ENCODE measurements around the gene MYO18A. TPM values are rescaled to one million over a fixed set of nuclear protein-coding genes. Genes with fewer than 3 reads are reported as not detected.
A peak's percentile ranks its signal among the peaks of the same experiment; 100 is the strongest.

Gene MYO18A
- total and polyA plus RNA-seq, 2 of the 4 experiments (the other 2 are of a cell fraction), result 22.4 to 39.1 TPM

- Histone ChIP-seq H2BK120ac (ENCODE audit: low read depth, low read length) (peak overlapping the region; percentile 92), H3K9me1 (ENCODE audit: insufficient read depth, low read length) (peaks cover 68% of the 10 kb centered on the region), H2AK9ac (replicated peaks; ENCODE audit: low read depth, low read length, poor library complexity) (peak overlapping the region; percentile 26), H3K23ac (ENCODE audit: low read depth, low read length) (peak overlapping the region; percentile 43; the same call in 1 of the 2 replicates), H2AK5ac (ENCODE audit: low read depth, low read length) (peak overlapping the region; percentile 87), H3K14ac (replicated peaks; ENCODE audit: low read depth, low read length) (peak overlapping the region; percentile 84), H4K5ac (ENCODE audit: low read depth, low read length) (peak overlapping the region; percentile 39; the same call in 1 of the 2 replicates), H4K91ac (ENCODE audit: insufficient read depth, low read depth, low read length) (peak overlapping the region; percentile 97), H4K8ac (ENCODE audit: low read depth in 2 of 2, low read length in 2 of 2) (peak overlapping the region; percentile 81 to 88; a peak in 3 of 4 replicates), H3K4ac (ENCODE audit: low read depth, low read length) (peak overlapping the region; percentile 97), H3K9me3 (ENCODE audit: control insufficient read depth, insufficient read depth, low read length) (no peaks in the 10 kb centered on the region), H3K36me3 (ENCODE audit: control insufficient read depth, insufficient read depth, low read length) (0 out of 2 replicates have a peak, but pooled peaks cover 1% of the 10 kb centered on the region), H2BK5ac (ENCODE audit: low read depth, low read length, poor library complexity, severe bottlenecking) (peak overlapping the region; percentile 93), H3K18ac (ENCODE audit: low read depth, low read length) (peak overlapping the region; percentile 16), H2BK15ac (ENCODE audit: low read depth, low read length) (peak overlapping the region; percentile 98; the same call in 2 of the 3 replicates), H3K4me1 (ENCODE audit: control insufficient read depth, insufficient read depth, low read length) (peaks cover 66% of the 10 kb centered on the region), H2AFZ (replicated peaks; ENCODE audit: low read length, poor library complexity) (peak overlapping the region; percentile 9), H3K4me2 (ENCODE audit: low read depth, low read length) (no peak overlapping the region; the same call in 1 of the 2 replicates), H3K27me3 (ENCODE audit: control insufficient read depth, insufficient read depth, low read length) (no peaks in the 10 kb centered on the region), H3K56ac (ENCODE audit: extremely low read depth, insufficient read depth, low read length) (peak overlapping the region; percentile 30; the same call in 1 of the 2 replicates), H3K4me3 (ENCODE audit: insufficient read depth, low read depth, low read length) (no peak overlapping the region), H4K20me1 (ENCODE audit: insufficient read depth, low read length) (peaks cover 5% of the 10 kb centered on the region; the same call in 1 of the 2 replicates), H3K9ac (ENCODE audit: low read depth, low read length) (no peak overlapping the region), H2BK20ac (ENCODE audit: low read depth, low read length) (peak overlapping the region; percentile 99), H3K79me1 (ENCODE audit: low read depth in 1 of 2, low read length in 2 of 2) (peaks cover 49 to 92% of the 10 kb centered on the region in 2 experiments), H3K27ac (ENCODE audit: insufficient read depth, low read length) (peak overlapping the region; percentile 81)
- dilution Hi-C loops (cut with HindIII; ENCODE audit: low sequenced_read_pairs, unreplicated experiment), result no loop called here
- no TSS peak for BruUV-seq (replicated peaks)
- ATAC-seq (ENCODE audit: low read depth) (no peak), DNase-seq (no peak)
- in situ Hi-C loops (cut with MboI; ENCODE audit: low sequenced_read_pairs), result no loop called here
- intact Hi-C loops (cut with micrococcal nuclease), result no loop called here
- WGBS, 2 experiments (ENCODE audit: extremely low coverage in 2 of 2, insufficient read length in 1 of 2), result 60% methylated on average over 1 of the region's 11 CpGs; no CpG with 5 or more reads in 1 of the 2 experiments
- CTCF ChIA-PET, result interaction anchor here (0.7 to 0.9 kb wide), 2 partner anchors 9 to 22 kb away, joined by 3 to 4 read pairs; partner anchors contain the start of gene MYO18A
- POLR2A ChIA-PET (ENCODE audit: unreplicated experiment), result no interaction called here
- no peak for TF ChIP-seq ELK1 (IDR thresholded peaks at IDR 0.05; ENCODE audit: borderline replicate concordance, low read depth, low read length)
- no peak for TF ChIP-seq USF2 (IDR thresholded peaks at IDR 0.05; ENCODE audit: low read depth, low read length)
- TF ChIP-seq POLR2A (IDR thresholded peaks at IDR 0.05; ENCODE audit: low read depth, low read length), result no peak
- TF ChIP-seq FOS (IDR thresholded peaks at IDR 0.05; ENCODE audit: low read depth, low read length), result no peak
- TF ChIP-seq CTCF (conservative IDR thresholded peaks at IDR 0.05; ENCODE audit: low read depth, low read length), result no peak
- no peak for TF ChIP-seq MAZ (IDR thresholded peaks at IDR 0.05; ENCODE audit: borderline replicate concordance, low read depth, low read length)
These were observed 22.1 kb downstream of the MYO18A start for GRCh38 chr17:29158096-29158487.

All from IMR-90 (cell line).